ENCODE data around the gene GGACT.

Gene GGACT

GRCh38 chr13:100546713-100547405 lies 41.7 kb downstream of the GGACT start:
- no peak for DNase-seq

DNA sequence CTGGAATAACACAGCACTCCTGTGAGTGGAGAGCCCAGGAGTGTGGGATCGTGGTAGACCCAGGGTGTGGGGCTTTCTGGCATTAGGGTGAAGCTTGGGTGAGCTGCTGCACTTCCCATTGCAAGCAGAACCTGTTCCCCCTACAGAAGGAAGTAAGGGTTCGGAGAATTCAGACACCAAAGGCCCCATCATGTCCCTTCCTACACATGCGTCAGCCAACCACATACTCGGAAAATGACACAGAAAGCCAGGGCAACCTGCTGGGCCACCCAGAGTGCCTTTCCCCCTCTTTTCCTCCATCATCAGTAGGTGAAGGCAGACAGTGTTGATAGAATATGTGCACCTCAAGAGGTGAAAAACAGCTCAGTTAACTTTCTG lies 42.9 kb downstream of the GGACT start:
- DNase-seq, result no peak

DNA sequence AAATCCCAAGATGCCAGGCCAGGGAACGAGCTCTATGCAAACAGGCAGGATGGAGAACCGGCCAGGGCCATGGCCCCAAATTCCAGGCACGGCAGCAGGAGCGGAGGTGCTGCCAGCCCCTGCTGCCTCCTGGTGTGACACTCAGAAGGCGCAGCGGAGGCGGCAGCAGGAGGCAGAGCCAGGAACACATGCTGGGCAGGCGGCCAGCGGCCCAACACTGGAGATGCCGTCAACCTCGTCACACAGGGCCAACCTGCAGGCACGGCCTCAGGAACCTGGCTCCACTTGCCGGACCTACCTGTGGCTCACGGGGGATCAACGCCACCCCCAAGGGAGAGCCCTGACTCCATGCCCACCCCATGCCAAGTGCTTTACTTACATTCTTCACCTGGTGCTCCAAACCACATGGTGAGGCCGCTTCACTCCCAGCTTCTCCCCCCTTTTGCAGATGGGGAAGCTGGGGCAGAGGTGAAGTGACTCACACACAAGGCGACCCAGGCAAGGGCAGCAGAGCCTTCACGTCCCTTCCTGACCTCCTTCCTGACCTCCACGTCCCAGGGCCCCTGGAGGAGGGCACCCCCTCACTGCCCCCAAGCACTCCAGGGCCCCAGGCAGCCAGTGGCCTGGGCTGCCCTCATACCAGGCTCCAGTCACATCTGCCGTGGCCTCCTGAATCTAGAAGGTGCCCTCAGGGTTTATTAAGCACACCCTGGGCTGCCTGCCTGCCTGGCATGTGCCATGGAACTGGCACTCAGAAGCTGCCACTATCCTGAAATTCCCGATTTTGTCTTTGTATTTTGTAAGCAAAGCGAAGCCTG lies 43.5 kb downstream of the GGACT start:
- DNase-seq, result no peak

- DNase-seq, result no peak
Observed at GRCh38 chr13:100543872-100544602, 44.6 kb downstream of the GGACT start.

GRCh38 chr13:100542826-100543156 lies 45.8 kb downstream of the GGACT start:
- no peak for DNase-seq

DNA sequence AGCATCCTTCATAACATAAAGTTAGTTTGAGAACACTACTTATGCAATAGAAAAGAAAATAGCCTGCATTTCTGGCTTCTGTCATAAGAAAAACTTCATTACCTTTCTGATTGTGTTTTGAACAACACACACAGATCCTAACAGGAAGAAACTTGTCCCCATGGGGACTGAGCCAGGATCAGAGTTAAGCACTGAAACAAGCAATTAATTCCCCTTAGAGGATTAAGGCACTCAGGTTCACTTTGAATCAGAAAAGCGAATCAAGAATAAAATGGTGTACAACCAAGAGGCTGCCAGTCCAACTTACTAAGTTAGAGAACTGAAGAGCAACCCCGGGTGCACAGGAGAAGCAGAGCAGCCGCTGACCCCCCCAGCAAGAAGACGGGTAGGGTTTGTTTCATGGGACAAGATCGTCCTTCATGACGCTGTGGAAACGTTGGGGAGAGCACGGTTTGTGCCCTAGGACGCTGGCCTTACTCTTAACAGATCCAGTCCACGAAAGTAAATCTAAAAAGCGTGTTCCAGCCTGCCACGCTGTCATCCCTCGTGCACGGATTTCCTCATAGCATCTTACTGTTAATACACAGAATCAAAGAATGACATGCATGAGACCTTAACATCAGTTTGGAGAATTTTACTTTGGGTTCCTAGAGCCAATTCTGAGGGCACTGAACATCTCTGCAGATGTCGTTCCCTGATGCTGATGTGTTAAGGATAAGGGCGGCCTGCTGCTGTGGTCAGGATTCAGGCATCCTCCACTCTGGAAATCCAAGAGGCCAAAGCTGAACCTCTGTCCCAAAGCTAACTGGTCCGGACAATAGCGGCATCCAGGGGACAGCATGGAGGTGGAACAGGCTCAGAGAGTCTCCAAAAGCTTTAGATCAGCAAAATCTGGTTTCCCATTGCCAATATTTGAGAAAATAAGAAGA lies 46.4 kb downstream of the GGACT start:
- no peak for DNase-seq

GRCh38 chr13:100540621-100541020 lies 48.0 kb downstream of the GGACT start:
- no peak for DNase-seq

GRCh38 chr13:100537951-100538462 lies 50.6 kb downstream of the GGACT start:
- no peak for DNase-seq

DNA sequence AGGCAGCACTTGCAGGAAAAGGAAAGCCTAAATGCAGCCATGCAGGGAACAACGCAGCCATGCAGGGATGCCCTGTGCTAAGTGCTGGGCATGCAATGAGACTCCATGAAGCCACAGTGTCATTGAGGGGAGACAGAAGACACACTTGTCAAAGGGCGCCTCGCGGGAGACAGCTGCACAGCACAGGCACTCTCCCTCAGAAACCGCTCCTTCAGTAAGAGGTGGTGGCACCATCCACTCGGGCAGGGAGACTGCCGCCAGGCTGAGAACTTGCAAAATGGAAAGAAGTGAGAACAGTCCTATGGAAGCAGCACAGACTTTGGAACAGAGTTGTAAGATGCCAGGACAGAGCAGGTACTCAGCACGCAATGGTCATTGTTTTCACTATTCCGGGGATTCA lies 51.1 kb downstream of the GGACT start:
- no peak for DNase-seq

GRCh38 chr13:100536643-100537180 lies 51.9 kb downstream of the GGACT start:
- no peak for DNase-seq

DNA sequence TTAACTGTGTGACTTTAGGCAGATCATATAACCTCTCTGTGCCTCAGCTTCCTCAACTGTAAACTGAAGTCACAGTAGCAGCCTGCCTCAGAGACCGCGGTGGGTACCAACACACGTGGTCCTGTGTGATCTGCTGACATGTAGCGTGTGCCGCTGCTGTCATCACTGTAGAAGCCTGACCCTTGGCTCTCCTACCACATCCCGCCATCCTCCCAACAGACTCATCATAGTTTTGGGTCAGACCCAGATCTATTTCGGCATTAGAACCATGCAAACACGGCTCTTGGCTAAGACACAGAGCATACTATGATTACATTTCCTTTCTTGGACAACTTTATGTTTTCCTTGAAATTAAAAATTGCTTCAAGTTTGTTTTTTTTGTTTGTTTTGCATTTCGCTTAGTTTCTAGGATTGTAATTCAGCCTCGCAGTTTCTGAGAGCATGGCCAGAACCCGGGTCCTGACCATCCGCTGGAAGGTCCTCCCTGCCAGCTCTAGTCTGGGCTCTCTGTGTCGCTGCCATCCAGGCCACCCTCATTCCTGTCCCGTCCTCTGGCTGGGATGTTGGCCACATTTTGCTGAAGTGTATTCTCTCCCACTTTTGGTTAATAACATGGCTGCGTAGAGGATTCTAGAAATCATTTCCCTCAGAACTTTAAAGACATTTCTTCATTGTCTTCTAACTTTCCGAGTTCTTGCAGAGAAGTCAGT lies 53.0 kb downstream of the GGACT start:
- DNase-seq, result no peak

DNA sequence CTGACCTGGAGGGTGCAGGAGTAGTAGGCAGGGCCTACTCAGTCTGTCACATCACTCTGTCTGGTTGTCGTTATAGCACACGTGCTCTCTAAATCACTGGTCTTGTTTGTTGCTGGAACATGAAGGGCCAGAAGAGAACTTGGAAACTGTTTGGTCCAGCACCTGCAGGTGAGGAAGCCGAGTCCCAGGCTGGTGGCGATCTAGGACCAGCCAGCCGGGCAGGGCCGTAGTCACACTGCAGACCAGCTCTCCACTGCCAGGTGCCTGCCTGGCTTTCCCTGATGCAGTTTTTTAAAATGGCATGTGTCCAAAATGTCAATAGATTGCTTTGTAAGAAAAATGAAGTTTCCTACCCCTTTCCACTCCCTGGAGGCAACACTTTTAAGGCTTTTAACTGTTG lies 53.7 kb downstream of the GGACT start:
- DNase-seq, result no peak

GRCh38 chr13:100534147-100534843 lies 54.3 kb downstream of the GGACT start:
- DNase-seq, result no peak

DNA sequence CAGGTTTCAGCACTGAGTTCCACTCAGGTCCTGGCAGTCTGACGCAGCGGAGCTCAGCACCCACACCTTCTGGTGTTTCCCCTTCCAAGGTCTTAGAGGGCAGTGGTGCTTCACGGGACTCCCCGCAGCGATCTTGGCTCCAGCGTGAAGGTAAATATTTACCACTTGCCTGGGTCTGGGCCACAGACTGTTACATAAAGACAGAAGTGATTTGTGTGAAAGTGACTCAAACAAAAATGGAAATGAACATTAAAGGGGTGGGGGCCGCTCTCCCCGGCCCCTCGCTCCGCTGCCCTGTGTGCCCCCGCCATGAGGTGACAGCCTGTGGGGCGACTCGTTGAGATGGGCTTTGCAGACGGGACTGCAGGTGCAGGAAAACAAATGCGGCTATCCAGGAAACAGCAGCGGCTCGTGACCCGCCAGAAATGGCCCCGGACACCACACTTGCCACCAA lies 55.0 kb downstream of the GGACT start:
- no peak for DNase-seq

- no peak for DNase-seq
Observed at GRCh38 chr13:100532836-100533435, 55.7 kb downstream of the GGACT start.

- DNase-seq, result no peak
Observed at GRCh38 chr13:100532090-100532766, 56.4 kb downstream of the GGACT start.

DNA sequence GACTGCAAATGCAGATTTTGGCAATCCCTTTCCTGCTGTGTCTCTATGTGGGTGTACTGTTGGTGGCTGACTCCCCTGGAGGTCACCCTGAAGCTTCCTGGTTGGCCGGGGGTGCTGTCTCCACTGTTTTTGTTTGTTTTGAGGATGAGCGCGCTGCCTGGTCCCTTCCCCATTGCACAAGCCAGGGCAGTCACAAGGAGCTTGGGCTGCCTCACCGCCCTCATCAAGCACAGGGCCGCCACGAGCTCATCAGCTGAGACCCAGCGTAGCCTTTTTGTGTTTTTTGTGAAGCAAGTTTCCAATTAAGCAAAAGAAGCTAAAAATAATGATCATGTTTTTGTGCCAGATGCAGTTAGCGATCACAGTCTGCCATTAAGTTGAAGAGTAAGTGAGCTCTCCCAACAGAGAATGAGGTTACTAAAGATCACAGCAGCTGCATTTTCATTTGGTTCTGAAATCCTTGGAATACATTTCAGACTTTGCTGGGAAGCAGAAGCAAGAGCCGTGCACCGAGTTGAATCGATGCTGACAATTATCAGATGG lies 57.8 kb downstream of the GGACT start:
- DNase-seq, result no peak

- DNase-seq, result no peak
Observed at GRCh38 chr13:100529666-100530377, 58.8 kb downstream of the GGACT start.

GRCh38 chr13:100528820-100529219 lies 59.8 kb downstream of the GGACT start:
- no peak for DNase-seq
